ENCODE results near the gene SDK2. TPM values are rescaled to one million over a fixed set of nuclear protein-coding genes. Genes with fewer than 3 reads are reported as not detected.
A peak's percentile ranks its signal among the peaks of the same experiment; 100 is the strongest.

SDK2 gene
- total and polyA plus RNA-seq, 2 experiments from 2014 or later, result 0.59 to 1.2 TPM

DNA sequence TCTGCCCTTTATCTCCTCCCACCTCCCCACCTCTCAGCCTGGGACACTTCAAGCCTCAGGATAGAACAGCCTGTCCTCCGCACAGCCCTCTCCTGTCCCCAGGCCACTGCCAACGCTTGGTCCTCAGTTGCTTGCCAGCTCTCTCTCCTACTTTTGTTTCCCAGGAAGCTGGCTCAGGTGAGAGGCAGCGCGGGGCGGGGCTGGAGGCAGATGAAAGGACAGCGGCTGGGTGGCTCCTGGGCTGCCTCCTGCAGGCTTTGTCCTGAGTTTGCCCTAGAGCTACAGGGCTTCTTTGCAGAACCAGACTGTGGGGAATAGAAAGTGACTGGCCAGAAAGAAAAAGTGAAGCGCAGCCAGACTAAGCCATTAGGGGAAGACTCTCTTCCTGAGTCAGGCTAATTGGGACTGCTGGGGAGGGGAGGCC lies 284.2 kb downstream of the SDK2 start:
- Histone ChIP-seq H3K4me1 (ENCODE audit: insufficient read depth) (peaks cover 22% of the 10 kb centered on the region), H3K4me3 (no peak overlapping the region), H3K27me3 (no peaks in the 10 kb centered on the region), H3K79me2 (no peaks in the 10 kb centered on the region), H3K9me3 (ENCODE audit: low read depth) (no peaks in the 10 kb centered on the region), H4K20me1 (ENCODE audit: insufficient read depth, poor library complexity, severe bottlenecking) (no peaks in the 10 kb centered on the region), H2AFZ (no peak overlapping the region), H3K27ac (no peak overlapping the region), H3K4me2 (no peak overlapping the region), H3K36me3 (replicated peaks; ENCODE audit: insufficient read depth, low read depth) (no peaks in the 10 kb centered on the region), H3K9me2 (replicated peaks; ENCODE audit: insufficient read depth) (no peaks in the 10 kb centered on the region)
- 25% methylated on average over 7 of the region's 7 CpGs for WGBS (ENCODE audit: low lambda C conversion rate, missing lambda C conversion rate)
- TF ChIP-seq EZH2 (IDR thresholded peaks at IDR 0.05; ENCODE audit: borderline replicate concordance) (no peak), CTCF (IDR thresholded peaks at IDR 0.05; ENCODE audit: poor library complexity) (peak; percentile 37), EZH2phosphoT487 (IDR thresholded peaks at IDR 0.05; ENCODE audit: low read depth, severe bottlenecking, unreplicated experiment) (no peak)
- peak; percentile 80 for DNase-seq (ENCODE audit: low spot score)

DNA sequence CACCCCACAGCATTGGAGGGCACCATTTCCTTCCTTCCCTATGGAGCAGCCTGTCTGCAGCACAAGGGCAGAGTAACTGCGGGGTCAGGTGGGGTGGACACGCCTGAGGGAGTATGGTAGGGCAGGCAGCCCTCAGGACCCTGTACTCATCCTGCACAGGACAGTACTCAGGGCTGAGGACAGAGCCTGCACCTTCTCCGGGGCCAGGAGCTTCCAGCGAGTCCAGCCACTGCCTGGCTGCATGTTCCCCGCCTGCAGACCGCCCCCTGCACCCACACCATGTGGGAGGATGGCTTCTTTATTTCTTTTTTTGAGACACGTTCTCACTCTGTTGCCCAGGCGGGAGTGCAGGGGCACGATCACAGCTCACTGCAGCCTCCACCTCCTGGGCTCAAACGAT lies 284.9 kb downstream of the SDK2 start:
- H3K4me2 ChIP-seq, result no peak overlapping the region
- TF ChIP-seq EZH2 (IDR thresholded peaks at IDR 0.05; ENCODE audit: borderline replicate concordance), result no peak
- no peak for TF ChIP-seq EZH2phosphoT487 (IDR thresholded peaks at IDR 0.05; ENCODE audit: low read depth, severe bottlenecking, unreplicated experiment)
- no peak for TF ChIP-seq CTCF (IDR thresholded peaks at IDR 0.05; ENCODE audit: poor library complexity)
- no peak overlapping the region for H2AFZ ChIP-seq
- H3K27me3 ChIP-seq, result no peaks in the 10 kb centered on the region
- H3K79me2 ChIP-seq, result no peaks in the 10 kb centered on the region
- peaks cover 22% of the 10 kb centered on the region for H3K4me1 ChIP-seq (ENCODE audit: insufficient read depth)
- no peaks in the 10 kb centered on the region for H3K9me3 ChIP-seq (ENCODE audit: low read depth)
- no peaks in the 10 kb centered on the region for H4K20me1 ChIP-seq (ENCODE audit: insufficient read depth, poor library complexity, severe bottlenecking)
- WGBS (ENCODE audit: low lambda C conversion rate, missing lambda C conversion rate), result 86% methylated on average over 10 of the region's 10 CpGs
- H3K9me2 ChIP-seq (replicated peaks; ENCODE audit: insufficient read depth), result no peaks in the 10 kb centered on the region
- no peak overlapping the region for H3K27ac ChIP-seq
- DNase-seq (ENCODE audit: low spot score), result no peak
- no peak overlapping the region for H3K4me3 ChIP-seq
- no peaks in the 10 kb centered on the region for H3K36me3 ChIP-seq (replicated peaks; ENCODE audit: insufficient read depth, low read depth)

- Histone ChIP-seq H3K9me3 (ENCODE audit: low read depth) (no peaks in the 10 kb centered on the region), H3K4me1 (ENCODE audit: insufficient read depth) (peaks cover 22% of the 10 kb centered on the region), H3K36me3 (replicated peaks; ENCODE audit: insufficient read depth, low read depth) (no peaks in the 10 kb centered on the region), H2AFZ (no peak overlapping the region), H3K4me3 (no peak overlapping the region), H3K27me3 (no peaks in the 10 kb centered on the region), H3K27ac (no peak overlapping the region), H3K9me2 (replicated peaks; ENCODE audit: insufficient read depth) (no peaks in the 10 kb centered on the region), H3K4me2 (no peak overlapping the region), H3K79me2 (no peaks in the 10 kb centered on the region), H4K20me1 (ENCODE audit: insufficient read depth, poor library complexity, severe bottlenecking) (no peaks in the 10 kb centered on the region)
- WGBS (ENCODE audit: low lambda C conversion rate, missing lambda C conversion rate), result 92% methylated on average over 9 of the region's 9 CpGs
- TF ChIP-seq CTCF (IDR thresholded peaks at IDR 0.05; ENCODE audit: poor library complexity), result no peak
- TF ChIP-seq EZH2 (IDR thresholded peaks at IDR 0.05; ENCODE audit: borderline replicate concordance), result no peak
- no peak for TF ChIP-seq EZH2phosphoT487 (IDR thresholded peaks at IDR 0.05; ENCODE audit: low read depth, severe bottlenecking, unreplicated experiment)
- DNase-seq (ENCODE audit: low spot score), result no peak
Measured at GRCh38 chr17:73358668-73359067, 285.6 kb downstream of the SDK2 start.

DNA sequence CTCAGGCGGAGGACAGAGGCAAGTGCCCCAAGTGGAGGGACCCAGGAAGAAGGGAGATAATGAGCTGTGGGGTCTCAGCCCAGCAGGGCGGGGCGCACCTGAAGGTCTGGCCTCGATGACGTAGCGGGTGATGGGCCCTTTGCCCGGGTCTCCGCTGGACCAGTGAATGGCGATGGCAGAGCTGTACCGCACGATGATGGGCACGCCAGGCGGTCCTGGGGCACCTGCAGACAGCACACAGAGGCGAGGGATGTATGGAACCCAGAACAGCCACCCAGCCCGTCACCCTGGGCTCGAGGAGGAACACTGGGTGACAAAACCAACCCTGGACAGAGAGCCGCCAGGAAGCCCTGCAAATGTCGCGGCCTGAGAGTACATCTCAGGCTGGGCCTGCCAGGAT lies 286.3 kb downstream of the SDK2 start:
- Histone ChIP-seq H3K79me2 (no peaks in the 10 kb centered on the region), H3K9me3 (ENCODE audit: low read depth) (no peaks in the 10 kb centered on the region), H3K36me3 (replicated peaks; ENCODE audit: insufficient read depth, low read depth) (no peaks in the 10 kb centered on the region), H3K27me3 (no peaks in the 10 kb centered on the region), H3K4me1 (ENCODE audit: insufficient read depth) (peaks cover 22% of the 10 kb centered on the region), H3K4me3 (no peak overlapping the region), H2AFZ (no peak overlapping the region), H3K27ac (no peak overlapping the region), H4K20me1 (ENCODE audit: insufficient read depth, poor library complexity, severe bottlenecking) (no peaks in the 10 kb centered on the region), H3K4me2 (no peak overlapping the region), H3K9me2 (replicated peaks; ENCODE audit: insufficient read depth) (no peaks in the 10 kb centered on the region)
- no peak for DNase-seq (ENCODE audit: low spot score)
- TF ChIP-seq CTCF (IDR thresholded peaks at IDR 0.05; ENCODE audit: poor library complexity) (no peak), EZH2phosphoT487 (IDR thresholded peaks at IDR 0.05; ENCODE audit: low read depth, severe bottlenecking, unreplicated experiment) (no peak), EZH2 (IDR thresholded peaks at IDR 0.05; ENCODE audit: borderline replicate concordance) (no peak)
- 97% methylated on average over 19 of the region's 19 CpGs for WGBS (ENCODE audit: low lambda C conversion rate, missing lambda C conversion rate)

Data from hepatocyte (in vitro differentiated cells).